NT2/D1 (cell line): ENCODE data around the gene BABAM2.

Source experiments
- SUZ12 ChIP-seq: IDR thresholded peaks from 2 replicates; pipeline ENCODE4 v1.6.1; 2011; ENCODE audit not compliant: insufficient read length, insufficient read depth; ENCODE audit errors: extremely low read depth
- YY1 ChIP-seq: IDR thresholded peaks from 2 replicates; pipeline ENCODE4 v1.6.1; 2011; ENCODE audit not compliant: insufficient read length, insufficient read depth
- ZNF274 ChIP-seq: IDR thresholded peaks from 2 replicates; pipeline ENCODE4 v1.6.1; 2011; ENCODE audit warnings: mild to moderate bottlenecking, low read depth, low read length

DNA sequence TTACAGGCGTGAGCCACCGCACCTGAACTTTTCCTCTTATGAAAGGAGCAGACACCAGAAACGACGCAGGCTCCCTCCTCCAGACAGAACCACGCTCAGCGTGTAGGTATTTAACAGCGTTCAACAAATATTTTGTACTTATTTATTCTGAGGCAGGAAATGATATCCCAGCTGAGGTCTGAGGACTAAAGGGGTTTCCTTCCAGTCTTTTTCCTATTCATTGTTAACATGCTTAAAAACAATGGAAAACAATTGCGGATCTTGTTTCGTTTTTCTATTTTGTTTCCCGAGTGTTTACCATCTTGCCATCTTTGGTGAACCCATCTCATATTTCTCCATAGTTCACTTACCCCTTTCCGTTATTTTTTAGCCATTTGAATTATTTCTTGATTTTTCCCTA, 458.4 kb downstream of the BABAM2 start:
- TF ChIP-seq ZNF274 (no peak), YY1 (no peak), SUZ12 (no peak)
